Stimulated activated CD4-positive, alpha-beta T cell treated with anti-CD3 and anti-CD28 coated beads, Interleukin-1b, Interleukin-23, amount 100 ng/mL, for 48 hours (primary cell): ENCODE measurements around the gene KNDC1.
"Not testable (repeated sequence)": the region's sequence is repeated elsewhere in the genome, so short reads cannot be mapped to it uniquely, and the experiment has no call there.

Experiments
- DNase-seq: peaks from one replicate; pipeline ENCODE4 v3.0.0-alpha.2; 2020

Gene KNDC1

GRCh38 chr10:133159950-133160825, at the start of gene KNDC1:
Gene KNDC1, plus strand, starts transcription at chr10:133160219. Its CDS starts 249 bp downstream, at chr10:133160468.
- DNase-seq: no peak

GRCh38 chr10:133110609-133111275, 49.3 kb upstream of the KNDC1 start:
- DNase-seq: no peak

GRCh38 chr10:133111640-133112039, 48.4 kb upstream of the KNDC1 start:
- not testable (repeated sequence) for DNase-seq

GRCh38 chr10:133113146-133113830, 46.7 kb upstream of the KNDC1 start:
- DNase-seq: no peak

- no peak for DNase-seq
Observed at GRCh38 chr10:133113847-133114246, 46.2 kb upstream of the KNDC1 start.

- no peak for DNase-seq
Observed at GRCh38 chr10:133114251-133114650, 45.8 kb upstream of the KNDC1 start.

- DNase-seq: no peak
Observed at GRCh38 chr10:133114726-133115452, 45.1 kb upstream of the KNDC1 start.

- DNase-seq: no peak
Observed at GRCh38 chr10:133115453-133115842, 44.6 kb upstream of the KNDC1 start.

- DNase-seq: no peak
Observed at GRCh38 chr10:133115976-133116375, 44.0 kb upstream of the KNDC1 start.

GRCh38 chr10:133116455-133116854, 43.6 kb upstream of the KNDC1 start:
- DNase-seq: no peak

GRCh38 chr10:133117036-133117687, 42.9 kb upstream of the KNDC1 start:
- no peak for DNase-seq

GRCh38 chr10:133117688-133118071, 42.3 kb upstream of the KNDC1 start:
- no peak for DNase-seq

GRCh38 chr10:133121479-133121878, 38.5 kb upstream of the KNDC1 start:
- no peak for DNase-seq

- DNase-seq: no peak
Observed at GRCh38 chr10:133122171-133122935, 37.7 kb upstream of the KNDC1 start.

- DNase-seq: peak; percentile 30
Observed at GRCh38 chr10:133123050-133123745, 36.8 kb upstream of the KNDC1 start.

GRCh38 chr10:133123746-133124356, 36.2 kb upstream of the KNDC1 start:
- DNase-seq: no peak

GRCh38 chr10:133124357-133125211, 35.4 kb upstream of the KNDC1 start:
- DNase-seq: no peak

GRCh38 chr10:133125901-133126300, 34.1 kb upstream of the KNDC1 start:
- no peak for DNase-seq
